OCI-LY3 (cell line): ENCODE data around the gene PDE5A.

Source experiments
- H2AFZ ChIP-seq: fragments of 200-600, 300-600 bp; shearing (Covaris generic); 2 replicates; pipeline ENCODE4 v1.6.0; 2014; ENCODE audit warnings: antibody characterized with exemption, low read depth, low read length
- H3K27ac ChIP-seq: fragments of 200-600, 300-600 bp; sonication (generic); 2 replicates; pipeline ENCODE4 v1.5.1; 2014; ENCODE audit warnings: mild to moderate bottlenecking, low read length, moderate library complexity, mixed read lengths
- H3K27me3 ChIP-seq: fragments of 200-600, 300-600 bp; sonication (generic); 2 replicates; pipeline ENCODE4 v1.6.1; 2014; ENCODE audit warnings: low read depth, low read length, mixed read lengths
- H3K36me3 ChIP-seq: fragments of 200-600, 300-600 bp; sonication (generic); replicated peaks from 2 replicates; pipeline ENCODE3; 2014; ENCODE audit warnings: low read depth, low read length, mixed read lengths
- H3K4me1 ChIP-seq: fragments of 300-600, 200-600 bp; sonication (generic); 2 replicates; pipeline ENCODE4 v1.6.1; 2014; ENCODE audit warnings: low read length, mixed read lengths
- H3K4me2 ChIP-seq: fragments of 200-600, 300-600 bp; sonication (generic); 2 replicates; pipeline ENCODE4 v1.6.1; 2014; ENCODE audit warnings: low read length, mixed read lengths
- H3K4me3 ChIP-seq: fragments of 300-600, 200-600 bp; sonication (generic); 2 replicates; pipeline ENCODE4 v1.5.1; 2014; ENCODE audit warnings: antibody characterized with exemption, mild to moderate bottlenecking, low read length, moderate library complexity
- H3K79me2 ChIP-seq: fragments of 300-600, 200-600 bp; shearing (Covaris generic); 2 replicates; pipeline ENCODE4 v1.6.1; 2014; ENCODE audit warnings: mild to moderate bottlenecking, low read length, mixed read lengths
- H3K9ac ChIP-seq: fragments of 300-600, 200-600 bp; shearing (Covaris generic); 2 replicates; pipeline ENCODE4 v1.6.0; 2014; ENCODE audit warnings: mild to moderate bottlenecking, low read length, moderate library complexity
- H3K9me3 ChIP-seq: fragments of 200-600, 300-600 bp; shearing (Covaris generic); 2 replicates; pipeline ENCODE4 v1.6.1; 2014; ENCODE audit warnings: low read length, mixed read lengths; ENCODE audit not compliant: insufficient read depth
- H4K20me1 ChIP-seq: fragments of 200-600, 300-600 bp; sonication (generic); 2 replicates; pipeline ENCODE4 v1.6.1; 2016; ENCODE audit warnings: low read length, mixed read lengths; ENCODE audit not compliant: insufficient read depth
- EZH2phosphoT487 ChIP-seq: fragments of 200-600 bp; shearing (Covaris generic); IDR thresholded peaks from 2 replicates; pipeline ENCODE4 v1.6.1; 2018; ENCODE audit warnings: antibody characterized with exemption, mixed run types, low read depth
- TF ChIP-seq, protein P1 (sequence below): fragments of 200-600, 300-600 bp; sonication (generic); IDR thresholded peaks from 2 replicates; pipeline ENCODE4 v1.5.1; 2014; ENCODE audit warnings: antibody characterized with exemption, low read length, low read depth

The PDE5A gene

DNA sequence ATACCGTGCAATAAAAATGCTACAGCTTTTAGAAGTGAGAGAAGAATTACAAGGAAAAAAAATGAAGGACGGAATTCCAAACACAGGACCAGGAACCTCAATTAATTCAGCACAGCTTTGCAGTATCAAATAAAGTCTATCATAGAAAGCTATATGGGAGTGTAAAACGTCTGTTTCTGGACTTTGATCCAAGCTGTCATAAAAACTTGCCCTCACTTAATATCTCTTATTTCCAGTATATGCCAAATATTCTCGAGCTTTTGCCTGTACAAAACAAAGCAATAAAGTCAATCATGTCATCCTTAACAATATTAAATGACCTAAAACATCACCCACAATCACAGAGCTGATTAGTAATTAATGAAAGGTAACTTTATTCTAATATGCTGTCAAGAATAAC, 4.2 kb downstream of the PDE5A start:
- H3K36me3 ChIP-seq: no peaks in the 10 kb centered on the region
- TF ChIP-seq, protein P1, sequence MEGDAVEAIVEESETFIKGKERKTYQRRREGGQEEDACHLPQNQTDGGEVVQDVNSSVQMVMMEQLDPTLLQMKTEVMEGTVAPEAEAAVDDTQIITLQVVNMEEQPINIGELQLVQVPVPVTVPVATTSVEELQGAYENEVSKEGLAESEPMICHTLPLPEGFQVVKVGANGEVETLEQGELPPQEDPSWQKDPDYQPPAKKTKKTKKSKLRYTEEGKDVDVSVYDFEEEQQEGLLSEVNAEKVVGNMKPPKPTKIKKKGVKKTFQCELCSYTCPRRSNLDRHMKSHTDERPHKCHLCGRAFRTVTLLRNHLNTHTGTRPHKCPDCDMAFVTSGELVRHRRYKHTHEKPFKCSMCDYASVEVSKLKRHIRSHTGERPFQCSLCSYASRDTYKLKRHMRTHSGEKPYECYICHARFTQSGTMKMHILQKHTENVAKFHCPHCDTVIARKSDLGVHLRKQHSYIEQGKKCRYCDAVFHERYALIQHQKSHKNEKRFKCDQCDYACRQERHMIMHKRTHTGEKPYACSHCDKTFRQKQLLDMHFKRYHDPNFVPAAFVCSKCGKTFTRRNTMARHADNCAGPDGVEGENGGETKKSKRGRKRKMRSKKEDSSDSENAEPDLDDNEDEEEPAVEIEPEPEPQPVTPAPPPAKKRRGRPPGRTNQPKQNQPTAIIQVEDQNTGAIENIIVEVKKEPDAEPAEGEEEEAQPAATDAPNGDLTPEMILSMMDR: no peak
- TF ChIP-seq EZH2phosphoT487: no peak
- no peaks in the 10 kb centered on the region for H3K9me3 ChIP-seq
- H2AFZ ChIP-seq: no peak overlapping the region
- peaks cover 9% of the 10 kb centered on the region for H3K4me1 ChIP-seq
- H3K9ac ChIP-seq: no peak overlapping the region
- H4K20me1 ChIP-seq: no peaks in the 10 kb centered on the region
- no peaks in the 10 kb centered on the region for H3K79me2 ChIP-seq
- H3K4me2 ChIP-seq: no peak overlapping the region
- no peak overlapping the region for H3K27ac ChIP-seq
- H3K4me3 ChIP-seq: no peak overlapping the region
- no peaks in the 10 kb centered on the region for H3K27me3 ChIP-seq

DNA sequence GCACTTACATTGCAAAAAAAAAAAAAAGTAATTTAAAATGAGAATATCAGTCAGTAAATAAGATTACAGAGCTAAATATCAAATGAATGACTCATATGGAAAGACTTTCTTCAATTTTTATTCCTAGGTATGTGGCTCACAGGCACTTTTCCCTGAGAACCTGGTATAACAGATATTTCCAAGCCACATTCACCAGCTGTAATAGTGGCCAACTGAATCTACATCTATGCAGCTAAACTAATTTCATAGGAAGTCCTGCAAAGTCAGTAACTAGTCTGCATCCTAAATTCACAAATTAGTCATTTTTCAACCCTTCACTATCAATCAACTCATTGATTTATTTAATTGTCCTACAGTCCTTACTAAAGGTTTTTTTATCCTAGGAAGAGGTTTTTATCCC, 5.6 kb downstream of the PDE5A start:
- no peak overlapping the region for H3K4me3 ChIP-seq
- H3K9me3 ChIP-seq: no peaks in the 10 kb centered on the region
- H3K9ac ChIP-seq: no peak overlapping the region
- no peak for TF ChIP-seq EZH2phosphoT487
- TF ChIP-seq, protein P1: no peak
- no peaks in the 10 kb centered on the region for H3K27me3 ChIP-seq
- H3K36me3 ChIP-seq: no peaks in the 10 kb centered on the region
- H4K20me1 ChIP-seq: no peaks in the 10 kb centered on the region
- no peaks in the 10 kb centered on the region for H3K79me2 ChIP-seq
- no peak overlapping the region for H2AFZ ChIP-seq
- H3K27ac ChIP-seq: no peak overlapping the region
- peaks cover 6% of the 10 kb centered on the region; the same call in 1 of the 2 replicates for H3K4me1 ChIP-seq
- H3K4me2 ChIP-seq: no peak overlapping the region

DNA sequence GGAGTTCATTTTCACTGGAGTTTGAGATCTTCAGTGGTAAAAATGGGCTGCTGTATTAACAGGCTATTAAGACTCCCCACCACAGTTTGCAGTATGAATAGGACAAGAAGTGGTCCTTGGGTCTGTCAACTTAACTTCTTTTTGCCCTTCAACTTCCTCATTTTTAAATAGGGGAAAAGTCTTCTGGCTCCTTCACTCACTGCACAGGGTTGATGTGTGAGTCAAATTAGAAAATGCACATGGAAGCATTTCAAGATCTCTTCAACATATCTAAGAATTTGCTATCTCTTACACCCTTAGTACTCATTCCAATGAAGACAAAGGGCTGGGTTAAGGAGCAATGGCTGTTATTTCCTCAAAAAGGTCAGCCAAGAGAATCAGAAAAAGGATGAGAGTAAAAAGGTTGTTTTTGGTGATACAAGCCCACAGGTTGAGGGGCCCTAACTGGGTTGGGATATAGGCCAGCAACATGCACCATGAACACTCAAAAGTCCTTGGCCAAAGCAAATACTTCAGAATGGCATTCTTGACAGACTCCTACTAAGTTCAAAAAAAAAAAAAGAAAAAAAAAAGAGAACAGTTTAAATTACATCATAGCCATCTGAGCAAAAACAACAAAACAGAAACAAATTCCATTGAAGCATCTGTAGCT, 13.4 kb downstream of the PDE5A start:
- Histone ChIP-seq H3K9me3 (no peaks in the 10 kb centered on the region), H3K36me3 (no peaks in the 10 kb centered on the region), H4K20me1 (no peaks in the 10 kb centered on the region), H3K4me3 (no peak overlapping the region), H3K79me2 (no peaks in the 10 kb centered on the region), H3K27ac (no peak overlapping the region), H3K9ac (no peak overlapping the region), H2AFZ (no peak overlapping the region), H3K27me3 (no peaks in the 10 kb centered on the region), H3K4me1 (peaks cover 8% of the 10 kb centered on the region), H3K4me2 (no peak overlapping the region)
- no peak for TF ChIP-seq EZH2phosphoT487

DNA sequence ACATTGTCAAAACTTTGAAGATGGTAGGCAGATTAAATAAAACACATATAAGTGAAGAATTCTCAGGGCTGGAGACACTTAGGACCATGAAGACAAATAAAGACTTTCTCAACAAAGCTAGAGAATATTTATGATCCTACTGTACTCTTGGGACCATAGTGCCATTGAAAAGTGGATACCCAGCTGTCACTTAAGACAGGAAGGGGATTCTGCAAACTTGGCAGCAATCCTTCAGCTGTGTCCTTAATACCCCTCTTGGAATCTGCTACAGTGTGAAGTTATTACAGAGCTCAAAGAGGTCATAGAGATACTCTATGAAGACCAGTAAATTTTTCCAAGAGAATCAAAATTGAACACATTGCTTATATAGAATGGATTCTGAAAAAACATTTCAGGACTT, 24.3 kb downstream of the PDE5A start:
- Histone ChIP-seq H3K4me1 (no peaks in the 10 kb centered on the region), H3K79me2 (no peaks in the 10 kb centered on the region), H3K9me3 (no peaks in the 10 kb centered on the region), H3K27me3 (no peaks in the 10 kb centered on the region), H4K20me1 (no peaks in the 10 kb centered on the region), H3K27ac (no peak overlapping the region), H3K9ac (no peak overlapping the region), H2AFZ (no peak overlapping the region), H3K4me3 (no peak overlapping the region), H3K4me2 (no peak overlapping the region), H3K36me3 (no peaks in the 10 kb centered on the region)
- TF ChIP-seq EZH2phosphoT487: no peak
- TF ChIP-seq, protein P1: no peak
